ENCODE measurements around the gene SYF2.

SYF2 gene

GRCh38 chr1:25182629-25183028 is 49.7 kb downstream of the SYF2 start:
- no peak for DNase-seq

- no peak for DNase-seq
Measured at GRCh38 chr1:25180996-25181395, 51.3 kb downstream of the SYF2 start.

- DNase-seq: no peak
Measured at GRCh38 chr1:25178917-25179561, 53.3 kb downstream of the SYF2 start.

GRCh38 chr1:25174730-25175612 is 57.3 kb downstream of the SYF2 start:
- DNase-seq: no peak

GRCh38 chr1:25174363-25174729 is 58.0 kb downstream of the SYF2 start:
- DNase-seq: no peak

- no peak for DNase-seq
Measured at GRCh38 chr1:25173809-25174340, 58.4 kb downstream of the SYF2 start.
